Transverse colon (tissue), 4 donors: ENCODE data around the gene C1orf159. TPM values are rescaled to one million over a fixed set of nuclear protein-coding genes. Genes with fewer than 3 reads are reported as not detected.

ENCODE experiments used
- DNase-seq: peaks from one replicate; pipeline ENCODE4 v3.0.0-alpha.2; 2019
- H3K27ac ChIP-seq, 4 donors: fragments of 200-600 bp; sonication (generic); 2 replicates each; pipeline ENCODE4 v1.5.1; 2016 to 2018; ENCODE audit warnings: inconsistent platforms in 4 of 4
- H3K27me3 ChIP-seq: fragments of 200-600 bp; sonication (generic); 2 replicates; pipeline ENCODE4 v1.5.1; 2017; ENCODE audit warnings: inconsistent platforms
- H3K36me3 ChIP-seq, 4 donors: fragments of 200-600 bp; sonication (generic); 2 replicates each; pipeline ENCODE4 v1.5.1; 2017 to 2019; ENCODE audit warnings: inconsistent platforms in 4 of 4
- H3K4me1 ChIP-seq, 4 donors: fragments of 200-600 bp; sonication (generic); 2 replicates each; pipeline ENCODE4 v1.5.1; 2017 to 2020; ENCODE audit warnings: inconsistent platforms in 4 of 4
- H3K4me3 ChIP-seq, 4 donors: fragments of 200-600 bp; sonication (generic); 1 replicate in 1 of 4; 2 replicates in 3 of 4; pipeline versions ENCODE4 v1.5.1 to v1.6.1; 2017 to 2019; ENCODE audit warnings: inconsistent platforms in 4 of 4
- H3K9me3 ChIP-seq, 2 donors: fragments of 200-600 bp; sonication (generic); 2 replicates each; pipeline ENCODE4 v1.5.1; 2017 to 2019; ENCODE audit warnings: inconsistent platforms in 2 of 2
- EP300 ChIP-seq: sonication (generic); formaldehyde crosslinking; IDR thresholded peaks from one replicate; pipeline ENCODE4 v1.6.1; 2017; ENCODE audit warnings: antibody characterized with exemption, low read depth
- POLR2A ChIP-seq: fragments of 450-650 bp; IDR thresholded peaks from one replicate; pipeline ENCODE4 v1.6.1; 2016; ENCODE audit warnings: antibody characterized with exemption, mild to moderate bottlenecking, moderate library complexity
- POLR2AphosphoS5 ChIP-seq, 3 donors: sonication (generic); formaldehyde crosslinking; IDR thresholded peaks; one replicate each; pipeline ENCODE4 v1.6.1; 2016; ENCODE audit warnings: antibody characterized with exemption in 3 of 3
- WGBS, 2 donors: methylation state at CpG; one replicate each; pipeline ENCODE4 v1.1.5; 2018; ENCODE audit warnings: low coverage in 1 of 2; 5-methylcytosine and 5-hydroxymethylcytosine counted together
- in situ Hi-C, 4 donors: fragments of 200-750 bp; cut with MboI; loops; one replicate each; pipeline versions ENCODE4 v1.15.0 to v1.15.1; 2017; ENCODE audit warnings: low sequenced_read_pairs in 3 of 4, low pct_ligation_motif_present in 1 of 4, low pct_unique_long_range_greater_than_20kb in 1 of 4
- intact Hi-C: fragments of 100-400 bp; cut with DNase I; formaldehyde crosslinking; loops from one replicate; pipeline ENCODE4 v1.15.1; 2023; ENCODE audit warnings: low total_unique reads
- total RNA-seq, 4 donors: library from RNA; depleted of rRNA; stranded (reverse); fragments of >200 nt; gene quantifications; one replicate each; pipeline ENCODE4 v1.1.0, GENCODE V29; 2016
- TF ChIP-seq, protein P1 (sequence below), 5 experiments: fragments of 200-600 bp in 3 of 5; fragments of 450-650 bp in 2 of 5; sonication (generic) in 3 of 5; IDR thresholded peaks; 1 replicate in 2 of 5; 2 replicates in 3 of 5; pipeline ENCODE4 v1.5.1; 2016 to 2017; ENCODE audit warnings: antibody characterized with exemption in 5 of 5, inconsistent platforms in 3 of 5, mild to moderate bottlenecking in 2 of 5, moderate library complexity in 1 of 5

Gene C1orf159
- total RNA-seq, 4 donors from 2014 or later: 23.6 to 108 (median 47.3) TPM

DNA sequence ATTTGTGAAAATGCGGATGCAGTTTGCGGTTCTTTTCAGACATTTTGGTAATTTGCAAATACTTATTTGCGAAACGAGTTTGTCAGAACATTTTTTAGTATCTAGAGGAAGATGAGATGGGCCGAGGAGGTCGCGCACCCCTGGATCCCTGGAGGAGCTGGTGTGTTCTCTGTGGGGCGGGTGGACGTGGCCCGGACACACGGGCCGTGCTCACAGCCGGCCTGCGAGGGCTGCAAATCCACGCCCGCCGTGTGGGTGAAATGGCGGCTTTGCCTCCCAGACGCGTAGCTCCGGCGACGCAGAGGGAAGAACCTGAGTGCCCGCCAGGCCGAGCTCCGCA lies 48.4 kb upstream of the C1orf159 start:
- no peak for TF ChIP-seq POLR2AphosphoS5 (IDR thresholded peaks at IDR 0.05)
- TF ChIP-seq, protein P1, sequence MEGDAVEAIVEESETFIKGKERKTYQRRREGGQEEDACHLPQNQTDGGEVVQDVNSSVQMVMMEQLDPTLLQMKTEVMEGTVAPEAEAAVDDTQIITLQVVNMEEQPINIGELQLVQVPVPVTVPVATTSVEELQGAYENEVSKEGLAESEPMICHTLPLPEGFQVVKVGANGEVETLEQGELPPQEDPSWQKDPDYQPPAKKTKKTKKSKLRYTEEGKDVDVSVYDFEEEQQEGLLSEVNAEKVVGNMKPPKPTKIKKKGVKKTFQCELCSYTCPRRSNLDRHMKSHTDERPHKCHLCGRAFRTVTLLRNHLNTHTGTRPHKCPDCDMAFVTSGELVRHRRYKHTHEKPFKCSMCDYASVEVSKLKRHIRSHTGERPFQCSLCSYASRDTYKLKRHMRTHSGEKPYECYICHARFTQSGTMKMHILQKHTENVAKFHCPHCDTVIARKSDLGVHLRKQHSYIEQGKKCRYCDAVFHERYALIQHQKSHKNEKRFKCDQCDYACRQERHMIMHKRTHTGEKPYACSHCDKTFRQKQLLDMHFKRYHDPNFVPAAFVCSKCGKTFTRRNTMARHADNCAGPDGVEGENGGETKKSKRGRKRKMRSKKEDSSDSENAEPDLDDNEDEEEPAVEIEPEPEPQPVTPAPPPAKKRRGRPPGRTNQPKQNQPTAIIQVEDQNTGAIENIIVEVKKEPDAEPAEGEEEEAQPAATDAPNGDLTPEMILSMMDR (IDR thresholded peaks at IDR 0.05): no peak
- no peak for TF ChIP-seq EP300
- TF ChIP-seq POLR2A: no peak
- Histone ChIP-seq H3K36me3 (no peaks in the 10 kb centered on the region), H3K9me3 (no peaks in the 10 kb centered on the region), H3K27me3 (peaks cover 16% of the 10 kb centered on the region), H3K4me3 (peak overlapping the region; percentile 4 to 63 (median 50)), H3K4me1 (peaks cover 0 to 51% (median 27%) of the 10 kb centered on the region in 4 donors), H3K27ac (peak overlapping the region; percentile 96 to 98 (median 97))
- 47 to 63% methylated on average over 2 to 18 of the region's 26 CpGs for WGBS, 2 donors
- in situ Hi-C loops: no loop called here
- intact Hi-C loops: no loop called here
- no peak for DNase-seq

DNA sequence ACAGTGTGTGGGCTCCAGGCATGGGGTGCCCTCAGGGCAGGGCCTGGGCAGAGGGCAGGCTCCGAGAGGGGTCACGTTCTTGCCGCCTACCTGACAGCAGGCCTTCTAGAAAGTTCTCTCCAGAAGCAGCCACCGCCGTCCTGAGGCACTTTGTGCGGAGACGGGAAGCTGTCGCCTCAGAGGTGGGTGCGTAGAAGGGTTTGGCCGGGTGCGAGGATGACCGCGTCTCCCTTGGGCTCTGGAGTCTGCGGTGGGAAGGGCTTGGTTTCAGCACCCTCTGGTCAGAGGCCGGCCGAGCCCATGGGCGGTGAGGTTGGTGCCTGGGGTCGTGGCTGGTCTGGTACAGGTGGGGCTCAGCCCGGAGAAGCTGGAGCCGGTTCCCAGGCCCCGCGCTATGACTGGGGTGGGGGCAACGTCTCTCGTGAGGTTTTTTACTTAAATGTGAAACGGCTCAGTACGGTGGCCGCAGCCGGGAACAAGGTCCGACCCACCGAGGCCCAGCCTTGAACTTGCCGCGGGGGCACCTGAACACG lies 47.7 kb upstream of the C1orf159 start:
- in situ Hi-C loops: no loop called here
- TF ChIP-seq, protein P1 (IDR thresholded peaks at IDR 0.05): no peak
- peak in 1 of 3 donors; percentile 47 for TF ChIP-seq POLR2AphosphoS5 (IDR thresholded peaks at IDR 0.05)
- H3K9me3 ChIP-seq: no peaks in the 10 kb centered on the region
- H3K4me3 ChIP-seq: peak overlapping the region; percentile 32 to 63 (median 50)
- peaks cover 4 to 59% (median 33%) of the 10 kb centered on the region in 4 donors for H3K4me1 ChIP-seq
- 59 to 63% methylated on average over 5 to 31 of the region's 33 CpGs for WGBS, 2 donors
- peak overlapping the region; percentile 96 to 98 (median 97) for H3K27ac ChIP-seq
- no peak for DNase-seq
- H3K27me3 ChIP-seq: peaks cover 13% of the 10 kb centered on the region
- H3K36me3 ChIP-seq: no peaks in the 10 kb centered on the region
- intact Hi-C loops: no loop called here

GRCh38 chr1:1162597-1163537 lies 47.0 kb upstream of the C1orf159 start:
- in situ Hi-C loops (no loop called here), intact Hi-C loops (no loop called here)
- Histone ChIP-seq H3K27ac (peak overlapping the region; percentile 96 to 98 (median 97)), H3K4me3 (peak overlapping the region; percentile 32 to 63 (median 50)), H3K27me3 (peaks cover 11% of the 10 kb centered on the region), H3K9me3 (no peaks in the 10 kb centered on the region), H3K36me3 (no peaks in the 10 kb centered on the region), H3K4me1 (peaks cover 9 to 65% (median 39%) of the 10 kb centered on the region in 4 donors)
- DNase-seq: peak; percentile 92
- TF ChIP-seq POLR2A (peak; percentile 99), POLR2AphosphoS5 (IDR thresholded peaks at IDR 0.05) (peak; percentile 65 to 97 (median 95)), EP300 (no peak)
- TF ChIP-seq, protein P1 (IDR thresholded peaks at IDR 0.05): peak in 1 of 5 experiments; percentile 2
- 41% methylated on average over 42 of the region's 73 CpGs; no CpG with 5 or more reads in 1 of the 2 donors for WGBS, 2 donors

DNA sequence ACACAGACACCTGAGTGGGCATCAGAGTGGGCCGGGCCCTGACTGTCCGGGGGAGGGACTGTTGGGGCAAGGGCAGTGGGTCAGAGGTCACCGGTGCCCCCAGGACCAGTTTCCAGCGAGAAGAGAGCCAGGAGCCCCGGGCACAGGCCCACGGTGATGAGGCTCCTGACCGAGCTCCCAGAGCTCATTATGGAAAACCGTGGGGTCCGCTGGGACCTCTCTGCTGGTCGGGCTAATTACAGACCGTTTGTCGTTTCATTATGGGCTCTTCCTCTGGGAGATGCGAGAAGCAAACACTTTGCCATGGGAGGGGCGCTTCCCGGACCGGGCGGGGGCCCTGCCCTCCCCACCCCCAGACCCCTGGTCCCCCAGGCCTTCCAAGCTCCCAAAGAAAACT lies 45.8 kb upstream of the C1orf159 start:
- peak overlapping the region in 2 of 4 donors; percentile 56 to 63 for H3K4me3 ChIP-seq
- H3K9me3 ChIP-seq: no peaks in the 10 kb centered on the region
- in situ Hi-C loops (no loop called here), intact Hi-C loops (no loop called here)
- peaks cover 3% of the 10 kb centered on the region for H3K27me3 ChIP-seq
- peak overlapping the region; percentile 96 to 98 (median 97) for H3K27ac ChIP-seq
- WGBS, 2 donors: 26% methylated on average over 17 of the region's 17 CpGs; no CpG with 5 or more reads in 1 of the 2 donors
- no peak for DNase-seq
- H3K4me1 ChIP-seq: peaks cover 9 to 55% (median 40%) of the 10 kb centered on the region in 4 donors
- H3K36me3 ChIP-seq: no peaks in the 10 kb centered on the region
- TF ChIP-seq EP300 (no peak), POLR2A (no peak), POLR2AphosphoS5 (IDR thresholded peaks at IDR 0.05) (no peak)
- TF ChIP-seq, protein P1 (IDR thresholded peaks at IDR 0.05): no peak
